GM18907 (cell line): Measurements from ENCODE around the gene TMEM164.

Experiments used
- ATAC-seq: cut with Tn5 transposase; IDR thresholded peaks from one replicate; pipeline ENCODE4 v1.9.1; 2021; ENCODE audit warnings: mild to moderate bottlenecking, moderate library complexity; ENCODE audit not compliant: unreplicated experiment

The TMEM164 gene

DNA sequence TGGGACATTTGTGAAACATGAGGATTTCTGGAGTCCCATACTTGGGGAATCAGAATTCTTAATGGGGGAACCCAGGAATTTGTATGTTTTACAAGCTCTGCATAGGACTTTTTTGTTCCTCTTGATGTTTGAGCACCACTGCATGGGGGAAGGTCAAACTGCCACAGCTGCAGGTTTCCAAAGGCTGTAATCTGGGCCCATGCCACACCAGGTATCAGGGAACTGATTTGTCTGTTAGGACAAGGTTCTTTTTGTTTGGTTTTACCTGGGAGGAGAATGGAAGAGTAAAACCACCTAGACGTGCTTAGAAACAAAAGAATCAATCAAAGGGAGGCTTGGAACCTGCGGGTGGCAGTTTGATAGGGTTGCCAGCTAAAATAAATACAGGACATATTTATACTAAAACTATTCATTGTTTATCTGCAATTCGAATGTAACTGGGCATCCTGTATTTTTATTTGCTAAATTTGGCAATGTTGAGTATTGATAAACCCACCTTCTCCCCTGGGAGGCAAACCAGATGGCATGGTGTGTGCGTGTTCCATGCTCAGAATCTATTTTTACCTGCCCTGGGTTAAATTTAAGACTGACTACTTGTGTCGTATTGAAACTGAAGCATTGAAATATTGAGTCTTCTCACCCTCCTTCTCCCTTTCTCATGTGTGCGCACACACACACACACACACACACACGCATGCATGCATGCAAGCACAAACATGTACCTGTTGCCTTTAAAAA, 63.7 kb downstream of the TMEM164 start:
- ATAC-seq, result no peak

DNA sequence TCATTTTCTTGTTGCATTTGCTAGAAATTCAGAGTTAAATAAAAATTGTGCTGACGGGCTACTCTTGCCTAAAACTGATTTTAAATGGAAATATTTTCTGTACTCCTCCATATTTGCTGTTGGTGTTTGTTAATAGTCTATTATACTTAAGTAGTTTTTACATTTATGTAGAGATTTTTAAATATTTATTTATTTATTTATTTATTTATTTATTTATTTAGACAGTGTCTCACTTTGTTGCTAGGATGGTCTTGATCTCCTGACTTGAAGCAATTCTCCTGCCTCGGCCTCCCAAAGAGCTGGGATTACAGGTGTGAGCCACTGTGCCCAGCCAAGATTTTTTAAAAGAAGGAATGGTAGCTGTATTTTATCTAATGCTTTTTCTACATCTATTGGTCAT, 68.1 kb downstream of the TMEM164 start:
- no peak for ATAC-seq

DNA sequence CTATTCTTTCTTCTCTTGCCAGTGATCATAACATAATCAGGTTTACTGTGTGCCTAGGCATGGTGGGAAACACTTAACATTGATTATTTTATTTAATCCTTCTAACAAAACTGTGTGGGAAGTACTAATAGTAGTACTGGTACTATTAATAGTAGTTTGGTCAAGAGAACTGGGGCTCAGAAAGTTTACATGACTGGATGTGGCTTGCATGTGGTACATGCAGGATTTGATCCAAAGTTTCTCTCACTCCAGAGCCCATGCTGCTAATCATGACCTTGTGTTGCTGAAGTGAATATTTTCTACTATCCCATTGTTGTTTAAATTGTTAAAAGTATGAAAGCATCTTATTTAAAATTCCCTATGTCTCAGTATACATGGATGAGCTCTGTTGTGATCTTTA, 78.4 kb downstream of the TMEM164 start:
- ATAC-seq, result no peak

DNA sequence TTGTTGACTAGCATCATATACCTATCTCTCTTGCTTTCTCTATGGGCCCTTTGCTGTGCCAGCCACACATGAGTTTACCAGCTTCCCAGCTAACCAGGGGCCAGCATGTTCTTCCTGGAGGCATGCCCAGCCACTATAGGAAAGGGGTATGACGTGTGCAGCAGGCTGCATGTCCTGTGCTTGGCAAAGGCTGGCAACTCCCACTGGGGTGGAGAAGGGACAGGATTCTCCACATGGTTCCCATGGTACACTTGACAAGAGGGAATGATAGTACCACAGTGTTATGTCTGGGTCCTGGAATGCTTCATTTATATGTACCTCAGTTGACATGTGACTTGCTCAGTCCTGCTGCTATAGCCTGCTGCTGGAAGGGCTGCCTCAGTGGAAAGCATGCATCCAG, 78.8 kb downstream of the TMEM164 start:
- no peak for ATAC-seq

DNA sequence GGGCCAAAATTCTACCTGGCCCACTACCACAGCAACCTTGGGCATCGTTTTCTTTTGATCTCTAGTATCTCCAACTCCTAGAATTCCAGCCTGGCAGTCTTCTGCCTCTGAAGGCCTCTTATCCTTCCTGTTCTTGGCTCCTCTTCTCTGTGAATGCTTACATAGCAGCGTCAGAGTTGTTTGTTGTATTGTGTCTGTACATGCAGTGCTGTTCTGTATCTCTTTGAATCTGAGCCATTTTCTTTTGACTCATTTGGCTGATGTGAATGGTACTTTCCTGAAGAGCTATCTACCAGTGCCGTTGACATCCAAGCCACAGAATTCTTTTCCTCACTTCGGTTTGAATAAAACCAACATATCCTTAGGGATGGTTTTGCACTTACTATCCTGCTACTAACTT, 79.2 kb downstream of the TMEM164 start:
- ATAC-seq, result no peak

DNA sequence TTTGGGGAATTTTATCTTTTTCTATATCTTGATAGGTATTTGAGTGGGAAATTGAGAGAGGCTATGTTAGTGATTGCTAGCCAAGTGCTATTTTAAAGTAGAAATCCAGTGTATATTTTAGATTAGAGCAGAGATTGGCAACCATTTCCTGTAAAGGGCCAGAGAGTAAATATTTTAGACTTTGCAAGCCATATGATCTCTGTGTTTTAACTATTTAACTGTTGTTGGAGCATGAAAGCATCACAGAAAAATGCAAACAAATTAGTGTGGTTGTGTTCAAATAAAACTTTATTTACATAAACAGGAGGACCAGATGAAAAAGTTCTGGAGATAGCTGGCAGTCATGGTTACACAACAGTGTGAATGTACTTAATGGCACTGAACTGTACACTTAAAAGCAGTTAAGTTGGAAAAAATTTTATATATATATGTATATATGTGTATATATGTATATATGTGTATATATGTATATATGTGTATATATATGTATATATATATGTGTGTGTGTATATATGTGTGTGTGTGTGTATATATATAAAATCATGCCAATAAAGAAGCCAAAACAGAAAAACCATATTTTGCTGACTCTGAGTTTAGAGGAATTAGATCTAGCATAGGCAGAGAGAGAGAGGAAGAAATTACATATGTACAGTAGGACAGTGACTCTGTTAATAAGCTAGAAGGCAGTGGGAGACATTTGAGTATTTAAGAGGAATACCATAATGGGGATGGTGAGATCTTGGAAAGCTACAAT, 83.4 kb downstream of the TMEM164 start:
- no peak for ATAC-seq

DNA sequence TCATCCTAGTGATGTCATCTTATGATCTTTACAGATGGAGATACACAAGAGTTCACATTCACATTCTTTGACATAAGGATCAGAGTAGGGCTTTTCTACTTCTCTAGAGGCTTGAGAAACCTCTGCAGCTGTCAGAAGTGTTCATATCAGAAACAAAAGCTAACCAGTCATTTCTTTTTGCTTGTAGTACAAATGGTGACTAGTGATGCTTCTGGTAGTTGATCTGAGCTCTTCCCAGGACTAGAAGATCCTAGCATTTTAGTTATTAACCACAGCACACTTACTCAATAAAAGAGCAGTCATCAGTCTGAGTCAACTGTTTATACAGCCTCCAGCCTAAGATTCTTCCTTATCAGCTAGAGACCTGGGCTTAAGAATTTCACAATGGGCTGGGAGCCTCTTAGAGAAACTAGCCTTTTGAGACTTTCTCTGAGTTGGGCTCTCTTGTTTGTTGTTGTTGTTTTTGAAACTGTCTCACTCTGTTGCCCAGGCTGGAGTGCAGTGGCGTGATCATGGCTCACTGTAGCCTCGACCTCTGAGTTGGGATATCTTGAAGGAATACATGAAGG, 84.1 kb downstream of the TMEM164 start:
- ATAC-seq, result no peak

DNA sequence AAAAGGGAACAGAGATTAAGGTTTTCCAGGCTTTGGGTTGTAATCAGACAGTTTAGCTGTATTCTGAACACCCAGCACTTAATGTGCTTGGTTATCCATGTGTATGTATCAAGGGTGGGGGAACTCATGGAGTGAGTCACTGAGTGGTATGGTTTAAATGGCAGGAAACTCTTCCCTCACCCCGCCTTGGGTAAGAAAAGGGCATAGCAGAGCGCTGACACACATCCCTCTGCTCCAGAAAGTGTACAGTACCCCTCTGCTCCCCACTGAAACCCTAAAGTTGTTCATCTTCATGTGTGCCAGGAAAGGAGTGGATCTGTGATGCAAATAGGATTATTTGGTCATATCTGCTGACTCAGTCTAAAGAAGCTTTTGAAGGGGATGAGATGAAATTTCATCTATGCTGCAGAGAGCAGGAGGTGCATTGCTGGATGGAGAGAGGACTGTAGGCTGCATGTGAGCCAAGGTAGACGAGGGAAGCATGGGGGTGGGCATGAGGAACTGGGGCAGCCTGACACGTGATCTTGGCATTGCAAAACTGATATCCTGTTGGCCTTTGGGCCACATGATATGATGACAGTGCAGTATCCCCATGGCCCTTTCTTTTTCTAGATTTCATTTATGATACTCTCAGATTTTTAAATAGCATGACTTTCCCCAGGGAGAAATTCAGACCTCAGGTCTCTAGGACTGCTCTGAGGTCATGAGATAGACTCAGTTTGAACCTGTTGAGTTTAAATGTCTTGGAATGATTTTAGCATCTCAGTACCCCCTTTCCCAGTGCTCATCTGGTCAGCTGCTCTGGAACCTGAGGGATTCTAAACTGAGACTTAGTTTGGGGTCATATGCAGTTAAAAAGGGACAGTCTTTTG, 84.8 kb downstream of the TMEM164 start:
- no peak for ATAC-seq

DNA sequence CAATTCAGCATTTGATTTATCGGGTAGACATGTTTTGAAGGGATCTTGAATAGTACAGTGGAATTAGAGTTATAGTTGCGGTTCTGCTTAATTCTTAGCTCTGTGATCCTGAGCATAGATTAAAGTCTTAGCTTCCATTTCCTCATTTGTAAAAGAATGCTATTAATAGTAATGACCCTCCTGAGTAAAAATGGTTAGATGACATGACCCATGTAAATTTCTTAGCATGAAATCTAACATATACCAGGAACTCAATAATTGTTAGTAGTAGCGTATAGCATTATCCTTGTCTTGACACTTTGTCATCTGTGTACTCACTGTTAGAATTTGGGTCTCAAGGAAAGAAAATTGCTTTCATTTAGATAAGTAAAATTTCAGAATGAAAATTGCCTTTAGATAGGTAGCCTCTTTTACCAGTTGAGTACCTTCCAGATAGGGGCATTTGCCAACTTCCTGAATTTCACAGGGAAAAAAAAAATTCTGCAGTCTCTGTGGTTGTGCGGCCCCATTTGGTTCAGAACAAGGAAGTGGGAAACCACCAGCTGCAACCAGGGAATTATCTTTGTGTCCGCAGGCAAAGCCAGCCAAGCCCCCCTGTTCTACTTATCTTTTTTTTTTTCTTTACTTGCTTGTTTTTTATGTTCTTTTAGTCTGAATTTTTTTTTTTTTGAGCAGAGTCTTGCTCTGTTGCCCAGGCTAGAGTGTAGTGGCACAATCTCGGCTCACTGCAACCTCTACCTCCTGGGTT, 86.9 kb downstream of the TMEM164 start:
- ATAC-seq, result no peak

DNA sequence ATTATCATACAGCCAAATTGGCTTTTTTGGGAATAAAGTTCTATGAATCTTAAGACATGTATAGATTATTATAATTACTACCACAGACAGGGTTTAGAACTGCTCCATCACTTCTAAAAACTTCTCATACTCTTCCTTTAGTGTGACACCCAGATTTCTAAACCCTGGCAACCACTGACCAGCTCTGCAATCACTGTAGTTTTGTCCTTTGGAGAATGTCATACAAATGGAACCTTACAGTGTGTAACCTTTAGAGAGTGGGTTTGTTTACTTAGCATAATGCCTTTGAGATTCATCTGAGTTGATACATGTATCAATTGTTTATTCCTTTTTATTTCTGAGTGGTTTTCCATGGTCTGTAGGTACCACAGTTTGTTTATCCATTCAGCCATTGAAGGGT, 95.0 kb downstream of the TMEM164 start:
- ATAC-seq, result no peak

DNA sequence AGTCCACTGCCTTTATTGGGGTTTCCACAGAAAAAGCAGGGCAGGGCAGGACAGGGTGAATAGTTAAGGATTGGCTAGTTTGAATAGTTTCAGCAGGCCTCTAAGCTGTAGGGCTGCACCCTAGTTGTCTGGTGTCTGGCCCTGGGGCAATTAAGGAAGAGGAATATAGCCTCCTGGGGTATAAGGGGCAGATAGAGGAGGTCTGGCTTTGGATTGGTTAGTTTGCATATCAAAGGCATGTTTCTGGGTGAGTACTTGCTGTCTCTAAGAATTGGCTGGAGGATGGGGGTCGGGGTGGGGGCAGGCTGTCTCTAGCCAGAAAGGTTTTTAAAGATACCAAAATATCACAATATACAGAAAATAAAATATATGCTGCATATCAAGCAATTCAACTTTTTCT, 100.4 kb downstream of the TMEM164 start:
- no peak for ATAC-seq

DNA sequence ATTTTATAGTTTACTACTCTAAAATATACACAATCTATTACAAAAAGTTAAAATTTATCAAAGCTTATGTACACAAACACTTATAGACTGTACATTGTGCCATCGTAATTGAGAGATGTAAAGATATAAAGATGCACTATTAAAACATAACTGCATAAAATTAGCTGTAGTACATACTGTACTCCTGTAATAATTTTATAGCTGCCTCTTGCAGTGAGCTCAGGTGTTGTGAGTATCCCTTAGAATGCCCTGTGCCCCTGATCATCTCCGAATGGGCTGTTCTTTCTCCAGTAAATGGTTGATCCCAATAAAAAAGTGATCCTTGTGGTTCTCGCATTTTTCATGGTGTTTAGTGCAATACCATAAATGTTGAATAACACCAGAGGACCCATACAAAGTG, 101.2 kb downstream of the TMEM164 start:
- ATAC-seq, result no peak

DNA sequence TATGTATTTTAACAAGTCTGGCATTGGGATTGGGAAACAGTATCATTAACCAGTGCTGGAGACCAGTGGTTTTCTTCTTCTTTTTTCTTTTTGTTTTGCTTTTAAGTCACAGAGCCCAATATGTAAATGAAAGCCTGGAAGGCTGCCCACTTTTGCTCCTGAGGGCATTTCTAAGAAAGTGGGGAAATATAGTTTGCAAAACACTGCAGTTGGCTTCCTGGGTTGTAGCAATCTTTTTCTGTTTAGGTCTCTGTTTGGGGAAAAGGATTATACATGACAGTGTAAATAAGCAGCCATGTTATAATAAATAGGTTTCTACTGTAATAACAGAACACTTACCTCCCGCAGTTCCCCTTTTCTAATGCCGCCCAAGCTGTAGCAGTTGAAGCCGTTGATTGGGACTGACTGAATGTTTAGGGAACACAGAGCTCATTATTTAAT, 105.5 kb downstream of the TMEM164 start:
- ATAC-seq, result peak; percentile 64

DNA sequence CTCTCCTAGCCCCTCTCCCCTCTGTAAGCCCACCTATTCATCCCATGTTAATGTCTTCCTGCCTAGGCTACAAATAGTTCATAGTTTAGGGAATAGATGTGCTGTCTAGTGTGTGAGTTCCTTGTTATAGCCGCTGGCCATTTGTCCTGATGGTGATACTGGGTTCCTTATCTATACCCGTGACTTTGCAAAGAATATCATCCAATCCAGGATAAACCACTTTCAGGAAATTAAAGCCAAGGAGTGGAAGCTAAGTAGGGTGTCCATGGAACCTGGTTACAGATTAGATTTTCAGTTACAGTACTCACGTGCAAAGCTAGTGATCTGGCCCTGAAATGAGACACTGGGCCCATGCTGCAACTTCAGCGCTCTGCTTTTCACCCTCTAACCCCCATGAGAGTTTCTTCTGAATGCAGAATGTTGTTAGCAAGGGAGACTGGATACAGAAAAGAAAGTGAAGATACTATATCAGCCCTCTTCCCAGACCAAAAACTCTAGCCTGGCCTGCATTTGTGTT, 111.4 kb downstream of the TMEM164 start:
- no peak for ATAC-seq

DNA sequence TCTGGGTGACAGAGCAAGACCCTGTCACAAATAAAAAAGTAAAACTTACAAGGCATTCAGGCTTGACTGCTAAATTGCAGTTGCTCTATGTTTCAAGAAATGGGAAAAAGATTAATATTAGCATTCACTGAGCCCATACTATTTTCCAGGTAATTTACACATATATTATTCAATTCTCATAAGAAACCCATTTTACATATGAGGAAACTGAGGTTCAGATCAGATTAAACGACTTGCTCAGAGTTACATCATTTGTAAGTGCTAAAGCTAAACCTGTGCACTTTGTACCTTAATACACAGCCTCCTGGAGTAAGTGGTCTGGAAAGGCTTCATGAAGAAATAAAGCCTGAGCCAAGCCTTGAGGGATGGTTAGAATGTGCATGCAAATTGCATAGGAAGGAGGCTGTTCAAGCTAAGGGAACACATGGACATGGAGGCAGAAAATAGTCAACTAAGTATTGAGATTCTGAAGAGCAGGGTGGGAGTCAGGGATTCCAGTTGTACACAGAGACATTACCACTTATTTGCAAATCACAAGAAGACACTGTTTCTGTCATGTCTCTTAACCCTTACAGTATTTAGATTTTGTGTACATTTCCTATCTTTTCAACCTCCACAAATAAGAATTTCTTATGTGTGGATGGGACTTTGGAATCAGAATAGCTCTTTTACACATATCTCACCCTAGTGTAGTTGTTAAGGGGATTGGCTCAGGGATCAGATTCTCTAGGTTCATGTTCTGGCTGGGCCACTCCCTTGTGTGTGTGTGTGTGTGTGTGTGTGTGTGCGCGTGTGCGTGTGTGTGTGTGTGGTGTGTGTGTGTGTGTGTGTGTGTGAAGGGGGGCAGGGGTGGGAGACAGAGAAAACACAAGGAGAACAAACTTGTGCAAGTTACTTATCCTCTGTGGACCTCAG, 113.4 kb downstream of the TMEM164 start:
- ATAC-seq, result no peak

DNA sequence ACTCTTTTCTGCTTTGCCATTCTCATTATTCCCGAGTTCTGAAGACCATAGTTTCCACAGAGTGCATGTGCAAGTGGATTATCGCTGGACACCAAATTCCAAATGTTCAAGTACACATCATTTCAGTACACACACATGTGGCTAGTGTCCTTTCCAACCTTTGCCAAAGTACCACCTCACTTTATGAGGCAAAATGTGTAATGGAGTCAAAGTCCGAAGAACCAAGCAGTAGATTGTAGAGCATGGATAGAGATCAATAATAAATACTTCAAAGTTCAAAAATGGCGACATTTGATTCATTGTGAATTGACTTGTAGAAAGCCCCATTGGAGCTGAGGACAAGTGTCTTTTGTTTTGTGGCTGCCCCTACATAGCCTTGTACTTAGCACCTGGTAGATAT, 115.6 kb downstream of the TMEM164 start:
- ATAC-seq, result no peak

DNA sequence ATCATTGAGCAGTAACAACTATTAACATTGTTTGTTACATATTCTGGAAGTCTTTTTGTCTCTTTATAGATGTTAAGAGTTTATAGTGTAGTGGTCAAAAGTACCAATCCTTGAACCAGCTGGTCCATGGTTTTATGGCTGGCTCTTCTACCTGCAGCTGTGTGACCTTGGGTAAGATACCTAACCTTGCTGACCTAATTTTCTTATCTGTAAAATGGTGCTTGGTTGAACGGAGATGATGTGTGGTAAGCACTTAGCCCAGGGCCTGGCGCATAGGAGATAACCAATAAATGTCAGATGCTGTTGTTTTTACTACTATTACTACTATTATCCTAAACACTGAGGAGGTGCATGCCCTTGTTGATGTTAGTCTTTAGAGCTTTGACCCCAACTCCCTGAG, 116.6 kb downstream of the TMEM164 start:
- no peak for ATAC-seq

DNA sequence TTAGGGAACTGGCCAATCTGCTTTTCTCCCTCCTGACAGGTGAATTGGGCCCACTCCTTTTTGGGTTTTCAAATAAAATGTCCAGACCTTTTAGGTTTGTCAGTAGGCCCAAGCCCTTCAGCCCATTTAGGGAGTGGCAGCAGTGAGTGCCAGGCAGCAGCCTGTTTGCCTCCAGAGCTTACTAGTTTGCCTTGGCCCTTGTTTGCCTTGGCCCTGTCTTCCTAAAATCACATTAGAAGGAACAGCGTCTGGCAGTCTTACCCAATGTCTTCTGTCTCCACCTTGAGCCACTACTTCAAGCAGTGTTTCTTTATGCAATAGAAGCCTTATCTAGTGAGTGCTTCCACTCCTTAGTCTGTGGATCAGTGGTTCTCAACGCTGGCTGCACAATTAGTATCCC, 117.1 kb downstream of the TMEM164 start:
- no peak for ATAC-seq

DNA sequence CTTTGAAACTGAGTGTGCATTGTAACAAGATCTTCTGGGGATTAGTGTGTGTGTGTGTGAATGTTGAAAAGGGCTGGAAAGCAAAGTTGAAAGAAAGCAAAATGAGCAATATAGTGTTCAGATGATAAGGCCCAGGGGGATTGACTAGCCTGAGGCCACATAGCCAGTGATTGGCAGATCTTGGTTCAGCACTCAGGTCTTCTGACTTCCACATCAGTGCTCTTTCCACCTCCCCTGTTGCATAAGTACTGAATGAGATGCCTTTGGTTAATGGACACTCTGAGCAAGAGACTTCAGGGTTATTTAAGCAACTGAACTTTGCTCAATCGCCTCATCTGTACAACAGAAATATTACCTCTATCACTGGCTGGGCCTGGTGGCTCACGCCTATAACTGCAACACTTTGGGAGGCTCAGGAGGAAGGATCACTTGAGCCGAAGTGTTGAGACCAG, 120.4 kb downstream of the TMEM164 start:
- ATAC-seq, result no peak
